HG03469 (cell line): ENCODE results near the gene MAGI3.
"Not testable (repeated sequence)": the region's sequence is repeated elsewhere in the genome, so short reads cannot be mapped to it uniquely, and the experiment has no call there.

Experiments used
- ATAC-seq: cut with Tn5 transposase; IDR thresholded peaks from one replicate; pipeline ENCODE4 v1.9.1; 2021; ENCODE audit warnings: mild to moderate bottlenecking, moderate library complexity, moderate number of reproducible peaks; ENCODE audit not compliant: unreplicated experiment

Gene MAGI3

DNA sequence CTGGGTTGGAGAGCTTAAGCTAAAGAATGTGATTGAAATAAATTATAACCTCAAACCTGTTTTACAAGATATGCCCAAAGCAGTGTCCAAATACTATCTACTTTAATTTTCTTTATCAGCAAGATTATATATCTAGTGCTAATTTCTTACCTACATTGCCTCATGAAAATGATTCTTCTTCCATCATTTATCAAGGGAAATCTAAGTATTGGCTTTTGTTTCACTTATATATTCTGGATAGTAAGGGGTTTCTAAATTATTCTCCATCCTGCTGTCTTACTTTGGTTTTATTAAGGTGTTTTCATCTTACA lies 287.8 kb downstream of the MAGI3 start:
- ATAC-seq, result no peak

DNA sequence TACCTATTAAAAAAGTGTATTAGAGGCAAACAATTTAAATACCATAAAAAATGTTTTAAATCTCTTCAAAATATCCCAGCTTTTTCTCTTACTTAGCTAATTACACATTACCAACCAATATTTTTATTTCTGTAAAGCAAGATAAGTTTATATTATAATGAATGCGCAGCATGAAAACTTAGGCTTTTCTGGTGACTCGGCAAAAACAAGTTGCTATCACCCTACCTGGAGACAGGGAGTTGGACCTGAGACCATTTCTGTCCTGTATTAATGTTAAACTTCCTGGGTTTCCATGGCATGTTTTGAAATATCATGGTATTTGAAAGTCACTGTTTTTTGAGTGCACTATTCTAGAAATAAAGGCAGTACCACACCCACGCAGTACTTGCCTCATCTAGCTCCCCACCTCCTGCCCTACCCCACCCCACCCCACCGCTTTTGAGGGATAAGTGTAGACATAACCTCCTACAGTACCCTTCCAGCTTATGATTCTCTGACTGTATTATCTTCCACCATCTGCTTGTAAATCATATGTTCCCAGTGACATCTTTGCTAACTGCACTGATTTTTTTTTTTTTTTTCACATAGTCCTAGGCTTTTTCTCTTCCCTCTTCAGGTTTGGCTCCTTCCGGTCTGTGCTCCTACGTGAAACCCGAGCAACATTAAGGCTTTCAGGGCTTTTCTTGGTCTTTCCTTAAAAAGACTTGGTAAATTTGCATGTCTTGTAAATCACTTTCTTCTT lies 291.5 kb downstream of the MAGI3 start:
- ATAC-seq, result no peak

DNA sequence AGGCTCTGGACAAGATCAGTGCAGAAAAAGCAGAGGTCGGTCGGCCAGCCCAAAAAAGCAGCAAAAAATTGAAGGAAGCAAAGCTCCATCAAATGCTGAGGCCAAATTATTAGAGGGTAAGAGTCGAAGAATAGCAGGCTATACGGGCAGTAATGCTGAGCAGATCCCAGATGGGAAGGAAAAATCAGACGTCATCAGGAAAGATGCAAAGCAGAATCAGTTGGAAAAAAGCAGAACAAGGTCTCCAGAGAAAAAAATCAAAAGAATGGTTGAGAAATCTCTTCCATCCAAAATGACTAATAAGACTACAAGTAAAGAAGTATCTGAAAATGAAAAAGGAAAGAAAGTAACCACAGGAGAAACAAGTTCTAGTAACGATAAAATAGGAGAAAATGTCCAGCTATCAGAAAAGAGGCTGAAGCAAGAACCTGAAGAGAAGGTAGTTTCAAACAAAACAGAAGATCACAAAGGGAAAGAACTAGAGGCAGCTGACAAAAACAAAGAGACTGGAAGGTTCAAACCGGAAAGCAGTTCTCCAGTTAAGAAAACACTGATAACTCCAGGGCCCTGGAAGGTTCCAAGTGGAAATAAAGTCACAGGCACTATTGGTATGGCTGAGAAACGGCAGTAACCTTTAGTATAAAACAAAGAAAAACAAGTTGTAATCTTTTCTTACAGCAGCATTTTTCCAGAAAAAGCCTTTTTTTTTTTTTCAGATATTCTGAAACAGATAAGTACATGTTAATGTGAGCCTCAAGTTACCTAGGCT lies 293.3 kb downstream of the MAGI3 start:
- ATAC-seq, result no peak

- no peak for ATAC-seq
Observed at GRCh38 chr1:113684153-113684541, 293.8 kb downstream of the MAGI3 start.

DNA sequence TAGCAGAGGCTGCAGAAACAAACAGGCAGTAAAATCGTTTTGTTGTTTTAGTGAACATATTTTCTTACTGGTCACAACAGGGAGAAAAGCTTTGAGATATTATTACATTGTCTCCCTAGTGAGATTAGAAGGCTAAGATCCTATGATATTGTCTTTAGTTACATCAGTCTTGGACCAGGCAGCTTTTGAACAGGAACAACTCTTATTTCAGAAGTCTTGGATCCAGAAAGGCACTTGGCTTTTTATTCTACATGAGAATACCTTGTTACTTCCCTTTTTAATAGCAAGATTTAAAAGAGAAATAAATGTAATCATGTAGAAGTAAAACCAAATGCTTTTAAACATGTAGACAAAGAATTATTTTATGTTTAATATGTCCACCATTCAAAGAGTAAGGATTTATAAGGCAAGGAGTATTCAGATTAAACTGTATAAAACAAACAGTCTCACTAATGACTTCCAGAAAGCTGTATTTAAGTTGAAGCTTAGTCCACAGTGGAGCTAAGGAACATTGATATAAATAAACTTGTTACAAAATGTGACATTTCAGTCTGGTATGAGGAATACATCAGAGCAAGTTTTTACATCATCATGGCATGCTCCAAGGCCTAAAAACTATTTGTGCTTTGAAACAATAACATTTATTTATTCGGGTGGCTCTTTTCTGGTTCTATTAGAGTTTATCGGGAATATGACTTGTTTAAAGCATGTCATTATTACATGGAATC lies 296.7 kb downstream of the MAGI3 start:
- no peak for ATAC-seq

GRCh38 chr1:113691184-113691583 lies 300.9 kb downstream of the MAGI3 start:
- ATAC-seq, result no peak

DNA sequence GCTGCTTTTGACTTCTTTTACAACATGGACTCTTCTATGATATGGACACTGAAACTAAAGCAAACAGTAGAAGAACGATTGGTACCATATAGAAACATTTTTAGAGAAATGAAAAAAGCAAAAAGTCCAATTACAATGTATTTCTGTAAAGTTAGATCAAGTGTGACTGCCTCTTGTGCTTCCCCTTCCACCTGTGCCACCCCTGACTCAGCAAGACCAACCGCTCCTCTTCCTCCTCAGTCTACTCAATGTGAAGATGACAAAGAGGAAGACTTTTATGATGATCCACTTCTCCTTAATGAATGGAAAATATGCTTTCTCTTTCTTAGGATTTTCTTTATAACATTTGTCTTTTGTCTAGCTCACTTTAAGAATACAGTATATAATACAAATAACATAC lies 302.0 kb downstream of the MAGI3 start:
- ATAC-seq, result no peak

DNA sequence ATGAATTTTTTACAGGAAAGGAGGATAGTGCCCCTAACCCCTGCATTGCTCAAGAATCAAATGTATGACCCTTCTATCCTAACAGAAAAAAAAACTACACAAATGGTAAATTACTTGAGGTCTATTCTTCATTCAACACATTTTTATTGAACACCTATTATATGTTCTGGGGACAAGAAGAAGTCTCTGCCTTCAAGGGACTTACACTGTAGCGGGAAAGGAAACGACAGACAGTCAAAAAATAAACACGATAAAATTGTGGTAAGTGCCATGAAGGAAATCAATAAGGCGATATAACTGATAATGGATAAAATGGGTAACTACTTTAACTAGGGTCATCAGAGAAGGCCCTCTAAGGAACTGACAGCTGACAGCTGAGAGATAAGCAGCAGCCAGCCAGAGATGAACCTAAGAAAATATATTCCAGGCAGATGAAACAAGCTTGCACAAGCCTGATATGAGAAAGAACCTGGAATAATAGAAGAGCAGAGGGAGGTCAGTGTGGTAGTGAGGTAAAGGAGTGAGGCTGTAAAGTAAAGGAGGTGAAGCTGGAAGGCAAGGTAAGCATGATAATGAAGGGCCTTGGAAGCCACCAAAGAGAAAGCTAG lies 302.6 kb downstream of the MAGI3 start:
- no peak for ATAC-seq

DNA sequence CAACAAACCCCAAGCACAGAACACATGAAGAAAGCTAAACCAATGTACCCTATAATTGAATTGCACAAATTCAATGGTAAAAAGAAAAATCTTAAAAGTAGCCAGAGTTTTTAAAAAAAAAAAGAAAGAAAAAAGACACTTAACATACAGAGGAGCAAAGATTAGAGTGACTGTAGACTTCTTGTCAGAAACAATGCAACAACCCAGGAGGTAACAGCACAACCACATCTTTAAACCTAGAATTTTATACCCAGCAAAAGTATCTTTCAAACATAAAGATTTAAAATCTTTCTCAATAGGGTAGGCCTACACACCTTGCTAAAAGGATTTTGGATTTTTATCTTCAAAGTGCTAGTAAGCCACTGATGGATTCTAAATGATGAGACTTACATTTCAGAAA lies 304.6 kb downstream of the MAGI3 start:
- ATAC-seq, result no peak

DNA sequence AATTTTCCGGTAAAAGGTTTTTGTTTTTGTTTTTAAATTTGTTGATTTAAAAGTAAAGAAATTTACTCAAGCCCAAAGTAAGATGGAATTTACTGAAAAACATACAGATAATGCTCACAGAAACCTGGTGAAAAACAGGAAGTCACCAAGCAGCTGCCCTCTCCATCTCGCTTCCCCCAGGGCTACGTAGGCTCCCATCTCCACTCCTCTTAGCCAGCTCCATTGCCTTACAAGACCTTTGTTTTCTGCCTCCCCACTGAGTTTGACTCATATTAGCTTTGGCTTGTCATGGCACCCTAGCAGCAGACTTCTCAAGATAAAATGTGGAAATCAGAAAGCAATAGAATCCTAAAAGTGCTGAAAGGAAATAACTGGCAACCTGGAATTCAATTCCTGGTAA lies 311.1 kb downstream of the MAGI3 start:
- ATAC-seq, result no peak

- ATAC-seq, result no peak
Observed at GRCh38 chr1:113714606-113715269, 324.4 kb downstream of the MAGI3 start.

- ATAC-seq, result not testable (repeated sequence)
Observed at GRCh38 chr1:113717506-113717905, 327.2 kb downstream of the MAGI3 start.

GRCh38 chr1:113718621-113719020 lies 328.3 kb downstream of the MAGI3 start:
- not testable (repeated sequence) for ATAC-seq

DNA sequence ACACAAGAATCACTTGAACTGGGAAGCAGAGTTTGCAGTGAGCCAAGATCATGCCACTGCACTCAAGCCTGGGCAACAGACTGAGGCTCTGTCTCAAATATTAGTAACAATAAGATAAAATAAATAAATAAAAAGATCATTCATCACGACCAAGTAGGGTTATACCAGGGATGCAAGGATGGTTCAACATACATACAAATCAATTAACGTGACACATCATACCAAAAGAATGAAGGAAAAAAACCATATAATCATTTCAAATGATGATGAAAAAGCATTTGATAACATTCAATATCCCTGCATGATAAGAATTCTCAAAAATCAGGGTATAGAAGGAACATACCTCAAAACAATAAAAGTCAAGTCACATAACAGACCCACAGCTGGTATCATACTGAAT lies 330.7 kb downstream of the MAGI3 start:
- ATAC-seq, result no peak

GRCh38 chr1:113732802-113733201 lies 342.5 kb downstream of the MAGI3 start:
- ATAC-seq, result no peak

GRCh38 chr1:113734357-113735055 lies 344.2 kb downstream of the MAGI3 start:
- ATAC-seq, result no peak
